Fibroblast of upper back skin (primary cell): Measurements from ENCODE around the gene HES4.
"Not testable (repeated sequence)": the region's sequence is repeated elsewhere in the genome, so short reads cannot be mapped to it uniquely, and the experiment has no call there.

Experiments used
- DNase-seq: peaks from one replicate; pipeline ENCODE4 v3.0.0-alpha.2; 2013

The HES4 gene

DNA sequence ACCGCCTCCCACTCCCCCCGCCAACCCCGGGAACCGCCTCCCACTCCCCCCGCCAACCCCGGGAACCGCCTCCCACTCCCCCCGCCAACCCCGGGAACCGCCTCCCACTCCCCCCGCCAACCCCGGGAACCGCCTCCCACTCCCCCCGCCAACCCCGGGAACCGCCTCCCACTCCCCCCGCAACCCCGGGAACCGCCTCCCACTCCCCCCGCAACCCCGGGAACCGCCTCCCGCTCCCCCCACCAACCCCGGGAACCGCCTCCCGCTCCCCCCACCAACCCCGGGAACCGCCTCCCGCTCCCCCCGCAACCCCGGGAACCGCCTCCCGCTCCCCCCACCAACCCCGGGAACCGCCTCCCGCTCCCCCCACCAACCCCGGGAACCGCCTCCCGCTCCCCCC lies 23.1 kb downstream of the HES4 start:
- not testable (repeated sequence) for DNase-seq

- peak; percentile 39 for DNase-seq
Measured at GRCh38 chr1:975896-976683, 23.8 kb downstream of the HES4 start.

- no peak for DNase-seq
Measured at GRCh38 chr1:975365-975764, 24.5 kb downstream of the HES4 start.

GRCh38 chr1:974687-975328 lies 25.1 kb downstream of the HES4 start:
- no peak for DNase-seq

- DNase-seq = no peak
Measured at GRCh38 chr1:974293-974640, 25.6 kb downstream of the HES4 start.

GRCh38 chr1:973459-974292 lies 26.2 kb downstream of the HES4 start:
- no peak for DNase-seq

DNA sequence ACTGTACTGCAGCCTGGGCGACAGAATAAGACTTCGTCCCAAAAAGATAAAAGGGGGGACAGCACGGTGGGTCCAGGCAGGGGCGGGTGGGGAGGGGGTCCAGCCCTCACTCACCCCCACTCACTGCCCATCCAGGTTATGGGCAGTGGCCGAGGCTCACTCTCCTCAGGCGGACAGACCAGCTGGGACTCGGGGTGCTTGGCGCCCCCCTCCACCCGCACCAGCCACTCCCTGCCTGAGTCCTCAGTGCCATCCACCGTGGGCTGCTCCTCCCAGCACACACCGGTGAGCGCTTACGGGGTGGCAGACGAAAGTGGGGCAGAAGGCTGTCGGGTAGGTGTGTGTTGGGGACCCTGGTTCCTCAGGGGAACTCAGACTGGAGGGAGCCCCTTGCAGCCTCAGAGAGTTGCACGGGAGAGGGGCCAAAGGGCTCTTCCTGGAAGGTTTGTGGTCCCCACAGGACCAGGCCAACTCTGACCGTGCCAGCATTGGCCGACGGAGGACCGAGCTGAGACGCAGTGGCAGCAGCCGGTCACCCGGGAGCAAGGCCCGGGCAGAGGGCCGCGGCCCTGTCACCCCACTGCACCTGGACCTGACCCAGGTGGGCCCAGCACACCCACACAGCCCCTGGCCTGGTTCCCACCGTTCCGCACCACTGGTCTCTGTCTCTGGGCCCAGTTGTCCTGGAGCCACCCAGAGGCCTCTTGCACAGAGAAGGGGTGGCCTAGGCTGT lies 27.0 kb downstream of the HES4 start:
- DNase-seq = no peak

GRCh38 chr1:971751-972506 lies 28.0 kb downstream of the HES4 start:
- no peak for DNase-seq

GRCh38 chr1:970973-971730 lies 28.7 kb downstream of the HES4 start:
- DNase-seq = no peak

DNA sequence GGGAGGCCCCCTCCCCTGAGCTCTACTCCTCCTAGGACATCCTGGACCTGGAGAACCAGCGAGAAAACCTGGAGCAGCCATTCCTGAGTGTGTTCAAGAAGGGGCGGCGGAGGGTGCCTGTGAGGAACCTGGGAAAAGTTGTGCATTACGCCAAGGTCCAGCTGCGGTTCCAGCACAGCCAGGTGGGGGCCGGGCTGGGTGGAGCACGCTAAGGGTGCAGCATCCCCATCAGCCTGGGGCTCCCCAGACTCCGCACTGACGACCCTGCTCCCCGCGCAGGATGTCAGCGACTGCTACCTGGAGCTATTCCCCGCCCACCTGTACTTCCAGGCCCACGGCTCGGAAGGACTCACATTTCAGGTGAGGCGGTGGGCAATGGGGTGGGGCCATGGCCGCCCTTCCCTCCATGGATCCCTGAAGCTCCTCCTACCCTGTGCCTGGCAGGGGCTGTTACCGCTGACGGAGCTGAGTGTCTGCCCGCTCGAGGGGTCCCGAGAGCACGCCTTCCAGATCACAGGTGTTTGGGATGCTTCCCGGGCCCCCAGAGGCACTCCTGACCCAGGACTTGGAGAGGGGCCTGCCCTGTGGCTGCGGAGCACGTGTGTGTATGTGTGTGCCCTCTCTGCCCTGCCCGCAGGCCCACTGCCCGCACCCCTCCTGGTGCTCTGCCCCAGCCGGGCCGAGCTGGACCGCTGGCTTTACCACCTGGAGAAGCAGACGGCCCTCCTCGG lies 29.5 kb downstream of the HES4 start:
- no peak for DNase-seq

- DNase-seq = no peak
Measured at GRCh38 chr1:969260-969855, 30.5 kb downstream of the HES4 start.

DNA sequence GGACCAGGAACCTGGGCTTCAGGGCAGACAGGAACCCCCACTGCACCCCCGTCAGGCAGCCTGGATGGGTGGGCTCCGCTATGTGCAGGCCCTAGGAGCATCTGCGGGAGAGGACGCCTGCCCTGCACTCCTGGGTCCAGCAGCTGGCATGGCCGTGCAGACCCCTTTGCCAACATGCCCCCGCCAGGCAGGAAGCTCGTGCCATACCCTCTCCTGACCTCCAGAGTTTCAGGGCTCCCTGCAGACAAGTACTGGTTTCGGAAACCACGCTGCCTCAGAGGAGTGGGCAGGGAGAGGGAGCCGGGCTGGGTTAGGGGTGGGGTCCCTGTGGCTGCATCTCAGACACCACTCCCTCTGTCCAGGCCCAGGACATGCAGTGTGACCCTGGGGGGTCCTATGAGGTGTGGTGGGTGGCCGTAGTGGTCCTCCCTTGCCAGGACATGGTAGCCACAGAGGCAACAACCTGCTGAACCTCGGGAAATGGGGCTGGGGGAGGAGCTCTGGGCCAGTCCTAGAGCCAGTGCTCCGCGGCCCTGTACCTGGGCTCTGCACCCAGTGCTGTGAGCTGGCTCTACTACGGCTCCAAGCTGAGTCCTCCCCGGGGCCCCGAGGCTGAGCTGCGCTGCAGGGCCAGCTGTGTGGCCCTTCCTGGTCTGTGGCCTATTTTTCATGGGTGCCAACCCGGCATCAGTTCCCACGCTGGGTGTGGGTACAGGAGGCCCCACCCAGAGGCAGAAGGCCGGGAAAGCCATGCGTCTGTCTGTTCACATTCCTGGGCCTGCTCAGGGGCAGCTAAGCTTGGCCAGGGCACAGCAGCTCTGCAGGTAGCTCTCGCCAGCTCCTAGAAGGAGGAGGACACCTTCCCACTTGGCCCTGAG lies 32.2 kb downstream of the HES4 start:
- no peak for DNase-seq

GRCh38 chr1:966704-967300 lies 33.1 kb downstream of the HES4 start:
- peak; percentile 60 for DNase-seq

- peak; percentile 39 for DNase-seq
Measured at GRCh38 chr1:966135-966703, 33.7 kb downstream of the HES4 start, which contains the start of gene PLEKHN1. Gene PLEKHN1, plus strand, starts transcription at chr1:966482. Its CDS starts 50 bp downstream, at chr1:966532.

DNA sequence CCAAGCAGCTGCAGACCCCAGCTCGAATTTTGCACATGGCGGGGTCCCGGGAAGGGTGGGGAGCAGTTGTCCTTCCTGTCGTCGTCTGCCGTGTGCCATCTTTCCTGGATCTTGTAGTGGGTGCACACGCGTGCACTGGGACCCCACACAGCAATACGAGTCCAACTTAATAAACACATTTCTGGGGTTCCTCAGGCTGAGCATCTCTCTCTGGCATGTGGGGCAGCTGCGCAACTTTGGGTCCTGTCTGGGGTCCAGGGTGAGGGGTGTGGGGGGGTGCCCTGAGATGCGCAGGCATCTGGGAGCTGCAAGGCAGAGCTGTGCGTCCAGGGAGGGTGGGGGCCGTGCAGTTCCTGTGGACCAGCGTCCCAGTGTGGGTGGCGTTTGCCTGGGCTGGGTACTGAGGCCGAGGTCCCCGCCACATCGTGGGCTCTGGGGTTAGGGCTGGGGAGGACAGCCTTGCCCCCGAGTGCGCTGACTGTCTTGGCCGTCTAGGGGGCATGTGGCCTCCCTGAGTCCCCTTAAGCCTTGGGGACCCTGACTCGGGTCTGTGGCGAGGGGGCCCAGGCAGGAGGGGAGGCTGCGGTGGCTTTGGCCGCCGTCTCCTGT lies 34.3 kb downstream of the HES4 start:
- DNase-seq = no peak

GRCh38 chr1:964691-965525 lies 35.0 kb downstream of the HES4 start:
- no peak for DNase-seq
